Endothelial cell of umbilical vein (primary cell): ENCODE data around the gene FAM43B.

ENCODE experiments used
- POLR2A ChIP-seq: IDR thresholded peaks from 2 replicates; pipeline ENCODE4 v1.6.1; 2012; ENCODE audit warnings: low read depth, mild to moderate bottlenecking, control low read depth, low read length
- POLR2AphosphoS5 ChIP-seq: IDR thresholded peaks from 2 replicates; pipeline ENCODE4 v1.6.1; 2012; ENCODE audit warnings: low read depth, mild to moderate bottlenecking, control low read depth, low read length, moderate library complexity; ENCODE audit not compliant: insufficient read depth
- TF ChIP-seq, protein P1 (sequence below), 2 donors: IDR thresholded peaks; 1 replicate in 1 of 2; 2 replicates in 1 of 2; pipeline ENCODE4 v1.5.1; 2011; ENCODE audit warnings: low read length in 2 of 2, mild to moderate bottlenecking in 2 of 2, moderate library complexity in 2 of 2, control low read depth in 1 of 2, inconsistent platforms in 1 of 2, low read depth in 1 of 2; ENCODE audit not compliant: insufficient read depth in 1 of 2; ENCODE audit errors: extremely low read depth in 1 of 2
- TF ChIP-seq, protein P2 (sequence below): IDR thresholded peaks from 2 replicates; pipeline ENCODE4 v1.6.1; 2011; ENCODE audit not compliant: insufficient read depth, insufficient read length

- TF ChIP-seq, protein P1, sequence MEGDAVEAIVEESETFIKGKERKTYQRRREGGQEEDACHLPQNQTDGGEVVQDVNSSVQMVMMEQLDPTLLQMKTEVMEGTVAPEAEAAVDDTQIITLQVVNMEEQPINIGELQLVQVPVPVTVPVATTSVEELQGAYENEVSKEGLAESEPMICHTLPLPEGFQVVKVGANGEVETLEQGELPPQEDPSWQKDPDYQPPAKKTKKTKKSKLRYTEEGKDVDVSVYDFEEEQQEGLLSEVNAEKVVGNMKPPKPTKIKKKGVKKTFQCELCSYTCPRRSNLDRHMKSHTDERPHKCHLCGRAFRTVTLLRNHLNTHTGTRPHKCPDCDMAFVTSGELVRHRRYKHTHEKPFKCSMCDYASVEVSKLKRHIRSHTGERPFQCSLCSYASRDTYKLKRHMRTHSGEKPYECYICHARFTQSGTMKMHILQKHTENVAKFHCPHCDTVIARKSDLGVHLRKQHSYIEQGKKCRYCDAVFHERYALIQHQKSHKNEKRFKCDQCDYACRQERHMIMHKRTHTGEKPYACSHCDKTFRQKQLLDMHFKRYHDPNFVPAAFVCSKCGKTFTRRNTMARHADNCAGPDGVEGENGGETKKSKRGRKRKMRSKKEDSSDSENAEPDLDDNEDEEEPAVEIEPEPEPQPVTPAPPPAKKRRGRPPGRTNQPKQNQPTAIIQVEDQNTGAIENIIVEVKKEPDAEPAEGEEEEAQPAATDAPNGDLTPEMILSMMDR (IDR thresholded peaks at IDR 0.05; ENCODE audit: extremely low read depth in 1 of 2, insufficient read depth in 1 of 2, low read depth in 1 of 2, low read length in 2 of 2), result no peak
- TF ChIP-seq, protein P2, sequence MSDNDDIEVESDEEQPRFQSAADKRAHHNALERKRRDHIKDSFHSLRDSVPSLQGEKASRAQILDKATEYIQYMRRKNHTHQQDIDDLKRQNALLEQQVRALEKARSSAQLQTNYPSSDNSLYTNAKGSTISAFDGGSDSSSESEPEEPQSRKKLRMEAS, result no peak
- TF ChIP-seq POLR2A (no peak), POLR2AphosphoS5 (no peak)
Observed at GRCh38 chr1:20600156-20600555, 47.8 kb downstream of the FAM43B start.
